OCI-LY3 (cell line): ENCODE data around the gene GRIN3A.
A peak's percentile ranks its signal among the peaks of the same experiment; 100 is the strongest.

ENCODE experiments used
- H2AFZ ChIP-seq: fragments of 200-600, 300-600 bp; shearing (Covaris generic); 2 replicates; pipeline ENCODE4 v1.6.0; 2014; ENCODE audit warnings: antibody characterized with exemption, low read depth, low read length
- H3K27ac ChIP-seq: fragments of 200-600, 300-600 bp; sonication (generic); 2 replicates; pipeline ENCODE4 v1.5.1; 2014; ENCODE audit warnings: mild to moderate bottlenecking, low read length, moderate library complexity, mixed read lengths
- H3K27me3 ChIP-seq: fragments of 200-600, 300-600 bp; sonication (generic); 2 replicates; pipeline ENCODE4 v1.6.1; 2014; ENCODE audit warnings: low read depth, low read length, mixed read lengths
- H3K36me3 ChIP-seq: fragments of 200-600, 300-600 bp; sonication (generic); replicated peaks from 2 replicates; pipeline ENCODE3; 2014; ENCODE audit warnings: low read depth, low read length, mixed read lengths
- H3K4me1 ChIP-seq: fragments of 300-600, 200-600 bp; sonication (generic); 2 replicates; pipeline ENCODE4 v1.6.1; 2014; ENCODE audit warnings: low read length, mixed read lengths
- H3K4me2 ChIP-seq: fragments of 200-600, 300-600 bp; sonication (generic); 2 replicates; pipeline ENCODE4 v1.6.1; 2014; ENCODE audit warnings: low read length, mixed read lengths
- H3K4me3 ChIP-seq: fragments of 300-600, 200-600 bp; sonication (generic); 2 replicates; pipeline ENCODE4 v1.5.1; 2014; ENCODE audit warnings: antibody characterized with exemption, mild to moderate bottlenecking, low read length, moderate library complexity
- H3K79me2 ChIP-seq: fragments of 300-600, 200-600 bp; shearing (Covaris generic); 2 replicates; pipeline ENCODE4 v1.6.1; 2014; ENCODE audit warnings: mild to moderate bottlenecking, low read length, mixed read lengths
- H3K9ac ChIP-seq: fragments of 300-600, 200-600 bp; shearing (Covaris generic); 2 replicates; pipeline ENCODE4 v1.6.0; 2014; ENCODE audit warnings: mild to moderate bottlenecking, low read length, moderate library complexity
- H3K9me3 ChIP-seq: fragments of 200-600, 300-600 bp; shearing (Covaris generic); 2 replicates; pipeline ENCODE4 v1.6.1; 2014; ENCODE audit warnings: low read length, mixed read lengths; ENCODE audit not compliant: insufficient read depth
- H4K20me1 ChIP-seq: fragments of 200-600, 300-600 bp; sonication (generic); 2 replicates; pipeline ENCODE4 v1.6.1; 2016; ENCODE audit warnings: low read length, mixed read lengths; ENCODE audit not compliant: insufficient read depth
- CTCF ChIP-seq: fragments of 200-600, 300-600 bp; sonication (generic); IDR thresholded peaks from 2 replicates; pipeline ENCODE4 v1.5.1; 2014; ENCODE audit warnings: antibody characterized with exemption, low read length, low read depth
- EZH2phosphoT487 ChIP-seq: fragments of 200-600 bp; shearing (Covaris generic); IDR thresholded peaks from 2 replicates; pipeline ENCODE4 v1.6.1; 2018; ENCODE audit warnings: antibody characterized with exemption, mixed run types, low read depth

Gene GRIN3A

DNA sequence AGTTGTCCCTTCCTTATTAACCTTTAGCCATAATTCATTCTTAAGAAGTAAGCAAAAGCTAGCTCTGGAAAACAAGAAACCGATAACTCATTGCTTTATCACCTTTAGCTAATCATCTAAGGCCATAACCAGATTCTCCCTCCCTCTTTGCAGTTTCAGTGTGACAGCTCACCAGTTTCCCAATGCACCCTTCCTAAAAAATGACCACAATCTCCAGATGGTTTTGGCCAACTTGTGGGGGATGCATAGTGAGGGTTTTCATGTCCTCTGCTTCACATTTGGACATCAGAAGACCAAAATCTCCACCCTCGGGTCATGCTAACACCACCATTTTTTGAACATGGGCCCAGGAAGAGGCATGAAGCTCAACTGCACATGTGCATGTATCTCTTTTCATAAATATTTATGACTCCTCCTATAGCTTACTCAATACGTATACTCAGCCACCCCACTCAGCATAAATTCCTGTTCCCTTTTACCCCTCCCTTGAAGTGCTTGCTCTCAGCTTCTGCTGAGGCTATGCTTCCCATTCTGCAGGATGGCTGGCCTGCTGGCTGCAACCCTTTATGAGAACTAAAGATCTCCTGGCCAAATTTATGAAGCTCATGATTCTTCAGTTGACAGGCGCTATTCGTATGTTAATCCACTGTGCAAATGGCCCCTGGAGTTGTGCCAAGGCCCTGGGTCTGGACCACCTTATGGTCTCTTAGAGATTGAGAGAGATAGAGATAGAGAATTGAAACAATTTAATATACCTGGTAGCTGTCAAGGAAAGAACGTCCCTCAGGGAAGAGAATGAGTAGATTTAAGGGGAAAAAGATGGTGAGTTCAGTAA, 158.5 kb downstream of the GRIN3A start:
- no peaks in the 10 kb centered on the region for H3K36me3 ChIP-seq
- H3K27ac ChIP-seq = no peak overlapping the region
- no peaks in the 10 kb centered on the region for H3K27me3 ChIP-seq
- no peak for TF ChIP-seq CTCF
- no peak for TF ChIP-seq EZH2phosphoT487
- H3K9me3 ChIP-seq = no peaks in the 10 kb centered on the region
- H4K20me1 ChIP-seq = no peaks in the 10 kb centered on the region
- H3K79me2 ChIP-seq = no peaks in the 10 kb centered on the region
- H3K9ac ChIP-seq = no peak overlapping the region
- no peak overlapping the region for H2AFZ ChIP-seq
- H3K4me3 ChIP-seq = no peak overlapping the region
- no peak overlapping the region for H3K4me2 ChIP-seq
- H3K4me1 ChIP-seq = peaks cover 15% of the 10 kb centered on the region

- no peak for TF ChIP-seq CTCF
- TF ChIP-seq EZH2phosphoT487 = no peak
- H3K27me3 ChIP-seq = no peaks in the 10 kb centered on the region
- H2AFZ ChIP-seq = peak overlapping the region; percentile 14; the same call in 1 of the 2 replicates
- no peaks in the 10 kb centered on the region for H3K79me2 ChIP-seq
- H3K36me3 ChIP-seq = no peaks in the 10 kb centered on the region
- peaks cover 15% of the 10 kb centered on the region for H3K4me1 ChIP-seq
- H3K9me3 ChIP-seq = no peaks in the 10 kb centered on the region
- H3K4me2 ChIP-seq = peak overlapping the region; percentile 59
- H3K9ac ChIP-seq = no peak overlapping the region
- H3K4me3 ChIP-seq = no peak overlapping the region
- no peaks in the 10 kb centered on the region for H4K20me1 ChIP-seq
- peak overlapping the region; percentile 24; the same call in 1 of the 2 replicates for H3K27ac ChIP-seq
These were observed 160.1 kb downstream of the GRIN3A start for GRCh38 chr9:101578378-101578777.

DNA sequence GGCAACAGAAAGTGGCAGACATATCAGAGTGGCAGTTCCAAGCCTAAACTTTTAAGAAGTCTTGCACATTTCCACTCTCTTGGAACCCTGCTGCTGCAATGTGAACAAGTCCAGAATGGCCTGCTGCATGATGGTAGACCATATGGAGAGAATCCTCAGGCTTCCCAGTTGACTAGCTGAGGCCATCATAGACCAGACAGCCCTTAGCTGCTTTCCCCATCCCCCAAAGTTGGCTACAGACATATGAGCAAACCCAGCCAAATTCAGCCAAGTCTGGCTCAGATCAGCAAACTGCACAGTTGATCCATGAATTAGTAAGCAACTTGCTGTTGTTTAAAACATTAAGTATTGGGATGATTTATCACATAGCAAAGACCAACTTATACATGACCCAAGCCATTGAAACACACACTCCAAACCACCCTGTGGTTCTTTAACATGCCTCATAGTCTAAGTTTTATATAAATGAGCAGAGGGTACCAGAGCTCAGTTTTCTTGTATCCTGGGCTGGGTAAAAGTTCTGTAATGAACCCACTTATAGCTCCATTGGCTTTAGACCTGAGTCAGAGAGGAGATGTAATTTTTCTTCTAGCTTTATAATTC, 163.6 kb downstream of the GRIN3A start:
- Histone ChIP-seq H3K4me3 (no peak overlapping the region), H2AFZ (no peak overlapping the region), H4K20me1 (no peaks in the 10 kb centered on the region)

More for the DNA sequence above, 163.6 kb downstream of the GRIN3A start:
- Histone ChIP-seq H3K27ac (no peak overlapping the region), H3K9ac (no peak overlapping the region), H3K9me3 (no peaks in the 10 kb centered on the region), H3K4me2 (no peak overlapping the region), H3K36me3 (peaks cover 3% of the 10 kb centered on the region), H3K27me3 (no peaks in the 10 kb centered on the region), H3K79me2 (no peaks in the 10 kb centered on the region), H3K4me1 (peaks cover 15% of the 10 kb centered on the region)
- TF ChIP-seq CTCF = no peak
- no peak for TF ChIP-seq EZH2phosphoT487
